ENCODE measurements around the gene NHERF1.

NHERF1 gene

GRCh38 chr17:74775409-74776043, 27.1 kb downstream of the NHERF1 start:
- H3K4me3 ChIP-seq (ENCODE audit: low read depth in 1 of 2, low read length in 2 of 2), result peak overlapping the region; percentile 87 to 90
- peaks cover 23% of the 10 kb centered on the region for H3K4me1 ChIP-seq (ENCODE audit: insufficient read depth, low read length)
- H3K79me2 ChIP-seq (ENCODE audit: insufficient read depth, low read length), result peaks cover 47% of the 10 kb centered on the region
- H3K9me3 ChIP-seq (ENCODE audit: insufficient read depth, low read length, severe bottlenecking), result no peaks in the 10 kb centered on the region
- H4K20me1 ChIP-seq (ENCODE audit: insufficient read depth, low read length), result peaks cover 40% of the 10 kb centered on the region; the same call in 1 of the 2 replicates
- H3K36me3 ChIP-seq (ENCODE audit: insufficient read depth, low read length), result peaks cover 42% of the 10 kb centered on the region
- DNase-seq (no peak), ATAC-seq (ENCODE audit: insufficient read depth, low read depth) (0 out of 3 replicates have a peak, but pooled peaks have one; percentile 0)
- H3K27me3 ChIP-seq (ENCODE audit: insufficient read depth, low read length, poor library complexity), result no peaks in the 10 kb centered on the region
- peak overlapping the region; percentile 87 for H3K27ac ChIP-seq (ENCODE audit: low read length)
- H2AFZ ChIP-seq (ENCODE audit: low read depth, low read length), result peak overlapping the region; percentile 86
- peak overlapping the region; percentile 81 for H3K9ac ChIP-seq (ENCODE audit: low read depth, low read length)
- no peak for TF ChIP-seq EZH2 (IDR thresholded peaks at IDR 0.05; ENCODE audit: borderline replicate concordance, low read depth, low read length, severe bottlenecking)
- no peak for TF ChIP-seq CTCF (IDR thresholded peaks at IDR 0.05; ENCODE audit: borderline replicate concordance, extremely low read depth, low read length, poor library complexity, severe bottlenecking)
- H3K4me2 ChIP-seq (ENCODE audit: insufficient read depth, low read length), result peak overlapping the region; percentile 100

- Histone ChIP-seq H3K4me1 (ENCODE audit: insufficient read depth, low read length) (peaks cover 23% of the 10 kb centered on the region), H3K4me2 (ENCODE audit: insufficient read depth, low read length) (peak within 1 kb of the TSS; percentile 100), H3K36me3 (ENCODE audit: insufficient read depth, low read length) (peaks cover 36% of the 10 kb centered on the region), H4K20me1 (ENCODE audit: insufficient read depth, low read length) (peaks cover 32% of the 10 kb centered on the region; the same call in 1 of the 2 replicates), H2AFZ (ENCODE audit: low read depth, low read length) (peak within 1 kb of the TSS; percentile 86), H3K27ac (ENCODE audit: low read length) (peak within 1 kb of the TSS; percentile 87), H3K27me3 (ENCODE audit: insufficient read depth, low read length, poor library complexity) (no peaks in the 10 kb centered on the region), H3K79me2 (ENCODE audit: insufficient read depth, low read length) (peaks cover 47% of the 10 kb centered on the region), H3K4me3 (ENCODE audit: low read depth in 1 of 2, low read length in 2 of 2) (peak within 1 kb of the TSS; percentile 87 to 90), H3K9ac (ENCODE audit: low read depth, low read length) (peak within 1 kb of the TSS; percentile 81), H3K9me3 (ENCODE audit: insufficient read depth, low read length, severe bottlenecking) (no peaks in the 10 kb centered on the region)
- TF ChIP-seq CTCF (IDR thresholded peaks at IDR 0.05; ENCODE audit: borderline replicate concordance, extremely low read depth, low read length, poor library complexity, severe bottlenecking) (no peak), EZH2 (IDR thresholded peaks at IDR 0.05; ENCODE audit: borderline replicate concordance, low read depth, low read length, severe bottlenecking) (no peak)
- DNase-seq (peak; percentile 98), ATAC-seq (ENCODE audit: insufficient read depth, low read depth) (peak; percentile 86)
Measured at GRCh38 chr17:74776044-74776962, 27.9 kb downstream of the NHERF1 start, which contains the start of gene NAT9. TSS of gene NAT9 (minus strand) at chr17:74776345. CDS start at chr17:74775698, 647 bp downstream.

- no peak for ATAC-seq (ENCODE audit: insufficient read depth, low read depth)
- Histone ChIP-seq H2AFZ (ENCODE audit: low read depth, low read length) (peak overlapping the region; percentile 86), H3K27ac (ENCODE audit: low read length) (peak overlapping the region; percentile 57)
Measured at GRCh38 chr17:74776990-74777389, 28.6 kb downstream of the NHERF1 start.

More at GRCh38 chr17:74776990-74777389, 28.6 kb downstream of the NHERF1 start:
- no peaks in the 10 kb centered on the region for H3K27me3 ChIP-seq (ENCODE audit: insufficient read depth, low read length, poor library complexity)
- H4K20me1 ChIP-seq (ENCODE audit: insufficient read depth, low read length), result peaks cover 26% of the 10 kb centered on the region; the same call in 1 of the 2 replicates
- DNase-seq, result no peak
- peaks cover 30% of the 10 kb centered on the region for H3K36me3 ChIP-seq (ENCODE audit: insufficient read depth, low read length)
- H3K4me3 ChIP-seq (ENCODE audit: low read depth in 1 of 2, low read length in 2 of 2), result peak overlapping the region; percentile 87 to 90; a peak in 3 of 4 replicates
- H3K4me2 ChIP-seq (ENCODE audit: insufficient read depth, low read length), result peak overlapping the region; percentile 100
- no peak for TF ChIP-seq EZH2 (IDR thresholded peaks at IDR 0.05; ENCODE audit: borderline replicate concordance, low read depth, low read length, severe bottlenecking)
- no peak for TF ChIP-seq CTCF (IDR thresholded peaks at IDR 0.05; ENCODE audit: borderline replicate concordance, extremely low read depth, low read length, poor library complexity, severe bottlenecking)
- peak overlapping the region; percentile 81 for H3K9ac ChIP-seq (ENCODE audit: low read depth, low read length)
- peaks cover 23% of the 10 kb centered on the region for H3K4me1 ChIP-seq (ENCODE audit: insufficient read depth, low read length)
- no peaks in the 10 kb centered on the region for H3K9me3 ChIP-seq (ENCODE audit: insufficient read depth, low read length, severe bottlenecking)
- H3K79me2 ChIP-seq (ENCODE audit: insufficient read depth, low read length), result peaks cover 44% of the 10 kb centered on the region
